ENCODE data around the gene PRKAR1A.

The PRKAR1A gene

DNA sequence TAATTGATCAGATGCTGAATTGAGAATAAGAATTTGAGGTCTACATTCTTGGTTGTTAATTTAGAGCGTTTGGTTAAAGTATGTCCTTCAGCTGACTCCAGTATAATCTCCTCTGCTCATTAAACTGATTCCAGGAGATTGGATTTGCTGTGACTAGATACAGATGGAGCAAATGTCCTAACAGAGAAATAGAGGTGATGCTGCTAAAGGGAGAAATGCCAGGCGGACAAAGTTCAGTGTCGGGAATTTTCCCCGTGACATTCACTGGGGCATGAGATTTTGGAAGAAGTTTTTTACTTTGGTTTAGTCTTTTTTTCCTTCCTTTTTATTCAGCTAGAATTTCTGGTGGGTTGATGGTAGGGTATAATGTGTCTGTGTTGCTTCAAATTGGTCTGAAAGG is 19.0 kb downstream of the PRKAR1A start:
- H3K4me1 ChIP-seq (ENCODE audit: insufficient read depth, low read length): no peaks in the 10 kb centered on the region
- no peaks in the 10 kb centered on the region for H3K9me3 ChIP-seq (ENCODE audit: low read length)
- H3K9ac ChIP-seq (ENCODE audit: low read length): no peak overlapping the region
- no peak overlapping the region for H3K4me3 ChIP-seq (ENCODE audit: low read depth in 1 of 2, low read length in 2 of 2)
- H3K27me3 ChIP-seq (ENCODE audit: control insufficient read depth in 1 of 2, insufficient read depth in 2 of 2, low read length in 2 of 2): no peaks in the 10 kb centered on the region
- H3K36me3 ChIP-seq (ENCODE audit: insufficient read depth, low read length): peaks cover 76% of the 10 kb centered on the region
- H3K27ac ChIP-seq (ENCODE audit: low read depth, low read length): no peak overlapping the region

DNA sequence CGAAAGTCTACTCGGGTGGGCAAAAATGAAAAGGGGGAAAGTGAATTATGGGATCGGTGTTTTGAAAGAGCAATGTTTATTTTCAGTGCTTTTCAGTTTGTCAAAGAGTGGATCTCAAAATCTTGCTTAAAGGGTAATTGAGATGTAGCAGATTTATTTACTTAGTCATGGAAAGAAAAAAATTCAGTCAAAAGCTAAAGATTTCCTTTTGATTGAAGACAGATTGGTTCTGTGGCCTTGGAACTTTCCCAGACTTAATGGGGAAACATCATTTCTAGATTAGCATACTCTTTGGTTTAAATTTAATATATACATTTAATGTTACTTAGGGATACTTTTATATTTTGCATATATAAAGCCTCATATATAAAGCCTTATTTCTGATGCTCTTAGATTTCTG is 20.6 kb downstream of the PRKAR1A start:
- H3K36me3 ChIP-seq (ENCODE audit: insufficient read depth, low read length): peaks cover 75% of the 10 kb centered on the region
- no peaks in the 10 kb centered on the region for H3K9me3 ChIP-seq (ENCODE audit: low read length)
- no peak overlapping the region for H3K27ac ChIP-seq (ENCODE audit: low read depth, low read length)
- no peaks in the 10 kb centered on the region for H3K27me3 ChIP-seq (ENCODE audit: control insufficient read depth in 1 of 2, insufficient read depth in 2 of 2, low read length in 2 of 2)
- H3K4me3 ChIP-seq (ENCODE audit: low read depth in 1 of 2, low read length in 2 of 2): no peak overlapping the region
- no peaks in the 10 kb centered on the region for H3K4me1 ChIP-seq (ENCODE audit: insufficient read depth, low read length)
- H3K9ac ChIP-seq (ENCODE audit: low read length): no peak overlapping the region

DNA sequence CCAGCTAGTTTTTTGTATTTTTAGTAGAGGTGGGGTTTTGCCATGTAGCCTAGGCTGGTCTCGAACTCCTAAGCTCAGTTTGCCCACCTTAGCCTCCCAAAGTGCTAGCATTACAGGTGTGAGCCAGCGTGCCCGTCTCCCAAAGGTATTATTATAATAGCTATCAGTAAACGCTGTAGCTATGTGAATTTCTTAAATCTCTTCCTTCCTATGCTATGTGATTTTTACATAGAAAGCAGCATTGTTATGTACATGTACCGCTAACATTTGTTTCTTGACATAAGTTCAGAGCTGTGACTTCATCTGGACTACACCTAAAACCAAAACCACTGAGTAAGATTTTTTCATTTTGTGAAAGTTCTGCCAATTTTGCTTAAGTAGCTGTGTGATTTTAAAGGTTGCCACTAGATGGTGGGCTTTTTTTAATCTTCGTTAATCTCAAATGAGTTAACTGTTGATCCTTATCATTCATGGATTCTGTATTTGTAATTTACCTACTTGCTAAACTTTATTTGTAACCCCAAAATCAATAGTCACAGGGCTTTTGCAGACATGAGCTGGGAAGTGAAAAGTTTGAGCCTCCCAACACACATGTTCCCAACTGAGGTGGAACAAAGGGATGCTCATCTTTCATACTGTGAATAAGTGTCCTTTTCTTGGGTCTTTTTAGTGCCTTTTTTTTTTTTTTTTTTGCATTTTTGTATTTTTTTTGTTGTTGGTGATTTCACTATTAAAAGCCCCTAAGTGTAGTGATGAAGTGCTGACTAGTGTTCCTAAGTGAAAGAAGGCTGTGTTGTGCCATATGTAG is 21.9 kb downstream of the PRKAR1A start:
- Histone ChIP-seq H3K4me1 (ENCODE audit: insufficient read depth, low read length) (no peaks in the 10 kb centered on the region), H3K4me3 (ENCODE audit: low read depth in 1 of 2, low read length in 2 of 2) (no peak overlapping the region), H3K27me3 (ENCODE audit: control insufficient read depth in 1 of 2, insufficient read depth in 2 of 2, low read length in 2 of 2) (no peaks in the 10 kb centered on the region), H3K36me3 (ENCODE audit: insufficient read depth, low read length) (peaks cover 68% of the 10 kb centered on the region), H3K27ac (ENCODE audit: low read depth, low read length) (no peak overlapping the region), H3K9me3 (ENCODE audit: low read length) (no peaks in the 10 kb centered on the region), H3K9ac (ENCODE audit: low read length) (no peak overlapping the region)

DNA sequence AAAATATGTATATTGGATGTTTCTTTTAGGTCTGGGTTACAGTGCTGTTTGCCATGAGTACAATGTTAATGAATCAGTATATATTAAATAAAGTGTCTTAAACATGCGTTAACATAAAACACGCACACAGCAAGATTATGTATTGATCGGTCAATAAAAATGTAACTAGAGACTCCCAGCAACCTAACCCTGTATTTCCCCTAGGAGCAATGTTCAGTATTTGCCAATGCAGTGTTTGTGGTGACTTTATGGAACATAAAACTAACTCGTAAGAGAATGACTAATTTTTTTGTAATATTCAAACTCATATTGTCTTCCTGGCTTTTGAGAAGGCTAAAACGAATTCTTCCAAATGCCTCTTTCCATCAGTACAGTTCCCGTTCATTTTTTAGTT is 22.5 kb downstream of the PRKAR1A start:
- no peaks in the 10 kb centered on the region for H3K9me3 ChIP-seq (ENCODE audit: low read length)
- H3K9ac ChIP-seq (ENCODE audit: low read length): no peak overlapping the region
- no peaks in the 10 kb centered on the region for H3K27me3 ChIP-seq (ENCODE audit: control insufficient read depth in 1 of 2, insufficient read depth in 2 of 2, low read length in 2 of 2)
- H3K4me3 ChIP-seq (ENCODE audit: low read depth in 1 of 2, low read length in 2 of 2): no peak overlapping the region
- H3K4me1 ChIP-seq (ENCODE audit: insufficient read depth, low read length): no peaks in the 10 kb centered on the region
- peaks cover 68% of the 10 kb centered on the region for H3K36me3 ChIP-seq (ENCODE audit: insufficient read depth, low read length)
- no peak overlapping the region for H3K27ac ChIP-seq (ENCODE audit: low read depth, low read length)

DNA sequence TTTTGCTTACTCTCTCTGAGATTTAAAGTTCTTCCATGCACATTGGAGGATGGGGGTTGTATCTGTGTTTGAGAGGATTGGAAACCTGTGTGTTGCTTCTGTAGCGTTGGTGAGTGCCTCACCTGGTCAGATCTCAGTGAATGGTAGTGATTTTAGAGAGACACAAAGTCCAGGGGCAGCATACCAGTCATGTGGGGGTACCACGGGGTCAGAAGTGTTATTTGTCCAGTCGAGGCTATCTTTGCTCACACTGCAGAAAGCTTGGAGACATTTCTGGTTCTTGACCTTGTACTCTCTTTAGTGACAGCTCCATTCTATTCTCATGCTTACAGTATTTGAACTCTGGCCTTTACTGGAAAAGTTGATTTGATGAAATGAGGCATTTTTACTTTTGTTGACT is 23.7 kb downstream of the PRKAR1A start:
- Histone ChIP-seq H3K36me3 (ENCODE audit: insufficient read depth, low read length) (peaks cover 64% of the 10 kb centered on the region), H3K27me3 (ENCODE audit: control insufficient read depth in 1 of 2, insufficient read depth in 2 of 2, low read length in 2 of 2) (no peaks in the 10 kb centered on the region), H3K4me3 (ENCODE audit: low read depth in 1 of 2, low read length in 2 of 2) (no peak overlapping the region), H3K27ac (ENCODE audit: low read depth, low read length) (no peak overlapping the region), H3K4me1 (ENCODE audit: insufficient read depth, low read length) (no peaks in the 10 kb centered on the region), H3K9ac (ENCODE audit: low read length) (no peak overlapping the region), H3K9me3 (ENCODE audit: low read length) (no peaks in the 10 kb centered on the region)

DNA sequence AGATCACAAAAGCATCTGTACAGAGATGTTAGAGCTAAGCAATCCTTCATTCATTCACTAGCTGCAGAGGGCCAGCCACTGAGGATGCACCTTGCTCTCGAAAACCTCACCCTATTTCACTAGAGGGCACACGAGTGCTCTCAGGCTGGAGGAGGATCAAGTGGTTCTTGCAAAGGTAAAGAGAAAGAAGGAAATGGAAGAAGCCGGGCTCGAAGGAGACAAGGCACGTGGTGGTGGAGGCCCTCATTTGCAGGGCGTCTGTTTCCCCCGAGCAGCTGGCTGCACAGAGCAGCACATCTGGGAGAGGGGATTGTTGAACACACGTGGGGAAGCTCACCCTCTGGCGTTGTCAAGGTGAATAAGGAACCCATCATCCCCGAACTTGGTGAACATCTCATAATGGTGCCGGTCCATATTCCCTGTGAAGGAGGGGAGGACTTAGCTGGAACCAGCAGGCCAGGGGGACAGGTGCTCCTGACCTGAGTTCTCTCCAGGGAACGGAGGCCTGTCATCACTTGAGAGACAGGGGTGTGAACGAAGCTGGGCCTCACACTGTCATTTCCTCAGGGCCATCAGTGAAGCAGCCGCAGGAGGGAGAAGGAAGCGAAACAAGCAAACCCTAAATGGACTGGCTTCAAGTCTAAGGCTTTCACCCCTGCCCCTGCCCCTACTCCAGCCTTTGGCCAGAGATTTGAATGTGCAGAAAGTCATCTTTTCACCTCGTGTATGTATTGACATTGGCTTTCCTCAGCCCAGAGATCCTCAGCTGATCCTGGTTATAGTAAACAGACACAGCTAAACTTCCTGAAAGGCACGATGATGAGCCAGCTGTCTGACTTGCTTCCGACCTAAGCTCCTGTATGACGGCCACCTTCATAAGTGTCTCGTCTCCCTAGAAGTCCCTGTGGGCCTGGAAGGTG is 27.6 kb downstream of the PRKAR1A start:
- H3K9me3 ChIP-seq (ENCODE audit: low read length): no peaks in the 10 kb centered on the region
- no peaks in the 10 kb centered on the region for H3K4me1 ChIP-seq (ENCODE audit: insufficient read depth, low read length)
- peaks cover 45% of the 10 kb centered on the region for H3K36me3 ChIP-seq (ENCODE audit: insufficient read depth, low read length)
- H3K4me3 ChIP-seq (ENCODE audit: low read depth in 1 of 2, low read length in 2 of 2): no peak overlapping the region
- H3K27ac ChIP-seq (ENCODE audit: low read depth, low read length): no peak overlapping the region
- no peaks in the 10 kb centered on the region for H3K27me3 ChIP-seq (ENCODE audit: control insufficient read depth in 1 of 2, insufficient read depth in 2 of 2, low read length in 2 of 2)
- no peak overlapping the region for H3K9ac ChIP-seq (ENCODE audit: low read length)

DNA sequence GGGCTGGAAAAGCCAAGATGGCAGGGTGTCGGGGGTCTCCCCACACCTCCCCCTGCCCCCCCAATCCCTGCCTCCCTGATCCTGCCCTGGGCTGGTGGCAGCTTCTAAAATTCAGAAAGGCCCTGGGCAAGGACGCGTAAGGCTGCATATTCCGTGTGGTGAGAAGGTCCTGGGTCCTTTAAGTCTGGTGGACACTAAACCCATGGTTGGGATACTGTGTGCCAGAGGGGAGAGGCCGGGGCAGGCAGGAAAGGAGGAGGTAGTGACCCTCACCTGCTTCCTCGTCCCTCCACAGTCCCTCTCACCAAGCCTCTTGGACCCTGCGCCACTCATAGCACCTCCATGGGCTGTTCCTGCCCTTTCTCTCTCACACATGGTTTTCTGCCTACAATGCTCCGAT is 28.8 kb downstream of the PRKAR1A start:
- Histone ChIP-seq H3K36me3 (ENCODE audit: insufficient read depth, low read length) (peaks cover 35% of the 10 kb centered on the region), H3K9me3 (ENCODE audit: low read length) (no peaks in the 10 kb centered on the region), H3K9ac (ENCODE audit: low read length) (no peak overlapping the region), H3K4me1 (ENCODE audit: insufficient read depth, low read length) (no peaks in the 10 kb centered on the region), H3K27me3 (ENCODE audit: control insufficient read depth in 1 of 2, insufficient read depth in 2 of 2, low read length in 2 of 2) (no peaks in the 10 kb centered on the region), H3K27ac (ENCODE audit: low read depth, low read length) (no peak overlapping the region), H3K4me3 (ENCODE audit: low read depth in 1 of 2, low read length in 2 of 2) (no peak overlapping the region)

DNA sequence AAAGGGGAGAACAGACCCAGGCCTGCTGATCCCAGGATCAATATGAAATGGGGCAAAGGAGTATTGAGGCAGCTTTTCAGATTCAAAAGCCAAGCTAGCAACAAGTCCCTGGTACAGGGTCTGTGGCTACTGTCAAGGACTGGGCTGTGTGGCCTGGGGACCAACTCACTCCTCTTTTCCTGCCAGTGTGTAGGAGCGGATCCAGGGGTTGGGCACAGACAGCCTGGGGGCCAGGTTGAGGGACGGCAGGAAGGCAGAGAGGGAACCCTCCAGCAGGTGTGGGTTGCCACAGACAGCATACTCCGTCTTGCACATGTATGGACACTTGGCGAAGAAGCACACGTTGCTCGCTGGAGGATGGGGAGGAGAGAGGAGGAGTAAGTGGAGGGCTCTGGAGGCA is 29.6 kb downstream of the PRKAR1A start:
- Histone ChIP-seq H3K27ac (ENCODE audit: low read depth, low read length) (no peak overlapping the region), H3K36me3 (ENCODE audit: insufficient read depth, low read length) (peaks cover 28% of the 10 kb centered on the region), H3K9ac (ENCODE audit: low read length) (no peak overlapping the region)

DNA sequence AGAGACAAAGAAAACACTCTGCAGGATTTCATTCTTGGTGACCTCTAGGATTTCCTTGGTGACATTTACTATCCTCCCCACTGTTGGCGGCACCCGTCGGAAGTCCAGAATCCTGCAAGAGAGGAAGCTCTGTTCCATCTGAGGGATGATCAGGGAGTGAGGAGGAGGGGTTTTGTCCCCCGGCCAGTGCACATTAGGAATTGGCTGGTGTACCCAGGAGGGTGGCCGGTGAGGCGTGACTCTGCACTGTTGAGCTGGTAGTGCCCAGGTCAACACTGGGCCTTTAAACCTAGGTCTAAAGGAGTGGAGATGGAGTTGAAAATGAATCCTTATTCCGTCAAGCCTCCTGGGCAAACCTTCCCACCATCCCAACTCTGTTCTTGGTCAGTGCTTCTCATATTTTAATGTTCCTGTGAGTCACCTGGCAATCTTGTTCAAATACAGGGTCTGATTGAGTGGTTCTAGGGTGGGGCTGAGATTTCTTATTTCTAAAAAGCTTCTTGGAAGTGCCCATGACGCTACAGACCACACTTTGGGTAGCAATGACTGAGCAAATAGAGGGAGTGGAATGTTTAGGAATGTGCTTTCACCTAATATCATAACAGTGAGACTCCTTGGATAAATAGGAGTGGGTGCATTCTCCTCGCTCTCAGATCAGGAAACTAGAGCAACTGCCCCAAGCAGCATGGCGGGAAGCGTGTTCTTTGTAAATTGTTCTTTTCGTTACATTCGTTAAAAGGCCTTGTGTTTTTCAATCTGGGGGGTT is 30.7 kb downstream of the PRKAR1A start:
- no peak overlapping the region for H3K4me3 ChIP-seq (ENCODE audit: low read depth in 1 of 2, low read length in 2 of 2)

More for the DNA sequence above, 29.6 kb downstream of the PRKAR1A start:
- H3K9me3 ChIP-seq (ENCODE audit: low read length): no peaks in the 10 kb centered on the region
- H3K4me3 ChIP-seq (ENCODE audit: low read depth in 1 of 2, low read length in 2 of 2): no peak overlapping the region
- no peaks in the 10 kb centered on the region for H3K27me3 ChIP-seq (ENCODE audit: control insufficient read depth in 1 of 2, insufficient read depth in 2 of 2, low read length in 2 of 2)
- no peaks in the 10 kb centered on the region for H3K4me1 ChIP-seq (ENCODE audit: insufficient read depth, low read length)

DNA sequence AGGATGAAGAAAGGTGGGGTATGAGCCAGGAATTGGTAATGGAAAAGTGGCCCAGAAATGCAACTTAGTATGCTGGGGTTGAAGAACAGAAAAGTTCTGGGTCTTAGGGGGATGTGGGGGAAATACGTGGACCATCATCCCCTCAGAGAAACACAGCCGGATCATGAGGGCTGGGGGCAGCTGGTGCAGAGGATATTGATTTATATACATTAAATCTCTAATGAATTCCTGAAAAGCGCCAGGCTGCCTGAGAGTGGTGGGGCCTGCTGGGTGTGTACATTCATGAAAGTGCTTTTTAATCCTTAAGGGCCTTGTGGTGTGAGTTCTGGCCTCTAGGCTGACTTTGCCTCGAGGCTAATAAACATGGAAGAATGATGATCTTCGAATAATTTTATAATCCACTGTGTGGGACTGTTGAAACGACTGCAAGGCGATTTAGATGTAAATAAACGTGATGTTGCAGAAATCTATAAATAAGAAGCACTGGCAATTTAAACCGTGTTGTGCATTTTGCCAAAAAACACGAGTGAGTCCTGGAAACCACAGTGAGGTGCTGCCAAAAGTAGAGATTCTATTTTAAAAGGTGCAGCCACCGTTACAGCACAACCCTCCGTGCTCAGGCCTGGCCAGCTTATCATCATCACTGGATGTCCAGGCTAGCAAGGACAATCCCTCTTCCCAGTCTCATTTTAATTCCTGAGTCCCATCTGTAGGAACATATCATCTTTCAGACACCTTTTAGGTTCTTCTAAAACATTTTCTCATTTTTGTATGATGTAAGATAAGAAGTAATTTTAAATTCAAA is 32.1 kb downstream of the PRKAR1A start:
- no peaks in the 10 kb centered on the region for H3K27me3 ChIP-seq (ENCODE audit: control insufficient read depth in 1 of 2, insufficient read depth in 2 of 2, low read length in 2 of 2)
- H3K4me1 ChIP-seq (ENCODE audit: insufficient read depth, low read length): no peaks in the 10 kb centered on the region
- H3K27ac ChIP-seq (ENCODE audit: low read depth, low read length): no peak overlapping the region
- no peak overlapping the region for H3K9ac ChIP-seq (ENCODE audit: low read length)
- no peak overlapping the region for H3K4me3 ChIP-seq (ENCODE audit: low read depth in 1 of 2, low read length in 2 of 2)
- H3K36me3 ChIP-seq (ENCODE audit: insufficient read depth, low read length): peaks cover 12% of the 10 kb centered on the region
- H3K9me3 ChIP-seq (ENCODE audit: low read length): no peaks in the 10 kb centered on the region

More for the DNA sequence above, 30.7 kb downstream of the PRKAR1A start:
- no peak overlapping the region for H3K9ac ChIP-seq (ENCODE audit: low read length)
- peaks cover 18% of the 10 kb centered on the region for H3K36me3 ChIP-seq (ENCODE audit: insufficient read depth, low read length)
- no peak overlapping the region for H3K27ac ChIP-seq (ENCODE audit: low read depth, low read length)
- H3K27me3 ChIP-seq (ENCODE audit: control insufficient read depth in 1 of 2, insufficient read depth in 2 of 2, low read length in 2 of 2): no peaks in the 10 kb centered on the region
- H3K9me3 ChIP-seq (ENCODE audit: low read length): no peaks in the 10 kb centered on the region
- no peaks in the 10 kb centered on the region for H3K4me1 ChIP-seq (ENCODE audit: insufficient read depth, low read length)
